HG02970 (cell line): ENCODE results near the gene HEG1.

Experiments
- ATAC-seq: cut with Tn5 transposase; IDR thresholded peaks from one replicate; pipeline ENCODE4 v1.9.1; 2021; ENCODE audit warnings: mild to moderate bottlenecking, moderate library complexity, moderate number of reproducible peaks; ENCODE audit not compliant: unreplicated experiment, low FRiP score

HEG1 gene

GRCh38 chr3:125017406-125017805, 38.4 kb downstream of the HEG1 start:
- no peak for ATAC-seq

- ATAC-seq: no peak
These were observed 41.1 kb downstream of the HEG1 start for GRCh38 chr3:125014570-125015179.

GRCh38 chr3:125013095-125013494, 42.7 kb downstream of the HEG1 start:
- ATAC-seq: no peak

DNA sequence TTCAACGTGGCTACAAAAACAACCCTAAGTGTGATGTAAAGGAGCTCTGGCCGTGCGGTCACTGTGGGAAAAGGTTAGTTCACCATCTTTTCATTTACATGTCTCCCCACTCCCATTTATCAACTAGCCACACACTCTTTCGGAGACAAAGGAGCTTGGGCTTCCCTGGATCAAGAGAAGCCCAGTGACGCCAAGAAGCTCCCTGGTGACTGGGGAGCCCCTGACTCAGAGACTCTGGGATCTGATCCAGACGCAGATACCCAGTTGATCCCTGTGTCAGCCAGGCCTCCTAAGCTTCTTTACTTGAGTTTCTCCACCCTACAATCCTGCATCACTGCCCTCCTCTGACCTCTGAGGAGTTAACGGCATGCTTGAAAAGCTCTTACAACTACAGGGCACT, 43.9 kb downstream of the HEG1 start:
- ATAC-seq: no peak

GRCh38 chr3:125010393-125010792, 45.4 kb downstream of the HEG1 start:
- ATAC-seq: no peak

DNA sequence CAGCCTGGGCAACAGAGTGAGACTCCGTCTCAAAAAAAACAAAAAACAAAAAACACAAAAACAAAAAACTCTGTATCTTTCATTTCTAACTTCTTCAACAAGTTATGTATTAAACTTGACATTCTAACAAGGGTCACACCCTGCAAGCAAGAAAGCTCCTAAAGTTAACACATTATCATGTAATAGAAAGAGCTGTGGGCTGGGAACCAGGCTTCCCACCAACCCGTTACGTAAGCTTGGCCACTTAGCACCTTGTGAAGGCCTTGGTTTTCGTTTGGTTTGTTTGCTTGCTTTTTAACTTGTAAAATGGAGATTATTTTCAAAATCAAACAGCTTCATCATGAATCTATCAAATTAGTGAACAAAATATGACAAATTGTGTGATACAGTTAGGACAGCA, 47.0 kb downstream of the HEG1 start:
- ATAC-seq: no peak

GRCh38 chr3:125006291-125006731, 49.5 kb downstream of the HEG1 start:
- no peak for ATAC-seq

DNA sequence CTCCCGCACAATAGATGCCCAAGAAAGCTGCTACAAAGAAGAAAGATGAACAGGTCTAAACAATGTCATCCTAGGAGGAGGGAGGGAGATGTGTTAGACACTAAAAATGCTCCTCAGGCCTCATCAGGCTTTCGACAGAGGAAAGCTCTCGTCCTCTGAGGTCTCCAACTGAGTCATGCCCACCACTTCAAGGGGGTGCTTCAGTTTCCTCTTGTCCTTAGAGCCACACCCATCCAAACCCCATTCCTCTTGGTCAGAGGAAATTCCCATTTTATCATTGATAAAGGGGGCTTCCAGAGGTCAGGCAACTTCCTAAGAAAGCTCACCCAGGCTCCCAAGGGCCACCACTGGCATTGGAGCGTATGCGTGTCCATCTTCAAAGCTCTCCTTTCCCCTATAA, 50.1 kb downstream of the HEG1 start:
- no peak for ATAC-seq

DNA sequence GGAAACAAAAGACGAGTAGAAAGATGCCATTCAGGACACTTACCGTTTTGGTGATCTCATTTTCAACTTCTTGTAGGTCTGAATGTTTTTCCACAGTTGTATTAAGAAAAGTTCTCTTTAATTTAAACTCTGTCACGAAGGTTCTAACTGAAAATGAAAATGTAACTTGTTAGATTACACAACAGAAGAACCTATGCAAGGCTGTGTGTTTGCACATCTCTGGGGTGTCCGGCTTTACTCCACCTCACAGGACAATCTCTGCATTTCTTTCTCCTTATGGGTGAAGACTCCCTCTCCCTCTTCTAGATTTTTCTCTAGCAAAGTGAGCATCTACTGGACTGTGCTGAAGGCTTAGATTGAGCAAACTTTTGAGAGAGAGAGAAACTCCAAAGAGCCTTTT, 50.6 kb downstream of the HEG1 start:
- no peak for ATAC-seq

- ATAC-seq: no peak
These were observed 51.8 kb downstream of the HEG1 start for GRCh38 chr3:125003859-125004595.

DNA sequence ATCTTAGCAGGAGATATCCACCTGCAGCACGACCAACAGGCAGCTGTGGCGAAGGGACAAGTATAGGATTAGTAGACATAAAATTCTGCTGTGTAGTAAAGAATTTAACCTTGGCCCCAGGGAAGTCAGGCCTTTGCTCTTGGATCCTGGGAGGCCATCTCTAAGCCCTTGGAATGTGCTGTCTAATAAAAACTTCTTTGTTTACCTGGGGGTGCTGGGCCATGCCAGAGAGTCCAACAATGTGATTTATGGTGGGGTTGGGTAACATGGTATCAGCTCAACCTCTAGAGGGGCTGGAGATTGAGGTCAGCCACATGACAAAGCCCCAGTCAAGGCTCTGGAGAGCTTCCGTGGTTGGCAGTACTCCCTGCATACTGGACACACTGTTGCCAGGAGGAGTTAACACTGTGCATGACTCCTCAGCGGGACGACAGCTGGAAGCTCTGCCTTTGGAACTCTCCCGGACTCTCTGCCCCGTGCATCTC, 52.4 kb downstream of the HEG1 start:
- ATAC-seq: no peak

DNA sequence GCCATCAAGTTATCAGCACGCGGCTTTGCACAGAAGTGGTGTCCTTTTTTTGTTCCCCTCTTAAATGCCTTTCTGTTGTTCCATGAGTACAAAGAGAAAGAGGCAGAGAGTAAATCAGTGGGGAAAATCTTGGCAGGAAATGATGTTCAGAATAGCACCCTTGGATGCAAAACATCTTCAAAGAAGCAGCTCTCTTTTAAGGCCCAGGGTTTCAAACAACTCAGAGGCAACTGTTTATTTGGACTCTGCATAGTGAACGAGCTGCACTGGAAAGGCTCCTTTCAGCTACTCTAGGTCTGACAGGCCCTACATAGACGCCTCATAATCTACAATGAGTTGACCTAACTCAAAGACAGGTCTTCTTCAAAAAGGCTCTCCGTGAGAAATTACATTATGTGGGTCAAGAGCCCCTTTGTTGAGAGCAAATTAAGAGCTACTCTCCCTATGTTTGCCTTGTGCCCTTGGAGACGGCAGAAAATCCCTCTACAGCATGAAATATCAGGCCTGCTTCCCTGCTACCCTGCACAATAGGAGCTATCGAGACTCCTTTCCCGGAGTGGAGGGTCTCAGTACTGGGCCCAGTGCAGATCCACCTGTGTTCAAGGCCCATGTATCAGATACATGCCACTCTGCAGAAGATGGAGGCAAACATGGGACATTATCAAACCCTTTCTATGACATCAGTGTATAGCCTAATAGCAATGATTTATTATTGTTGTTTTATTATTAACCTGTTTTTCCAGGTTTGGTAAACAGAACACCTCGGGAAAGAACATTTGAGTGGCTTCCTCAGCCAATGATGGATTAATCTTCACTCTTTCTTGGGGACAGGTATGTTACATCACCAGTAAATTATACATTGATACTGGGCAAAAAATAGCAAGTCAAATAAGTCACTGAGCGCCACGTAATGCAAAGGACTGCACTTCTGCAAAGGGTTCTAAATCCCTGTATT, 53.1 kb downstream of the HEG1 start:
- ATAC-seq: no peak

GRCh38 chr3:125001557-125002413, 54.0 kb downstream of the HEG1 start:
- no peak for ATAC-seq

- no peak for ATAC-seq
These were observed 55.1 kb downstream of the HEG1 start for GRCh38 chr3:125000661-125001060.

- no peak for ATAC-seq
These were observed 55.8 kb downstream of the HEG1 start for GRCh38 chr3:124999897-125000435.

DNA sequence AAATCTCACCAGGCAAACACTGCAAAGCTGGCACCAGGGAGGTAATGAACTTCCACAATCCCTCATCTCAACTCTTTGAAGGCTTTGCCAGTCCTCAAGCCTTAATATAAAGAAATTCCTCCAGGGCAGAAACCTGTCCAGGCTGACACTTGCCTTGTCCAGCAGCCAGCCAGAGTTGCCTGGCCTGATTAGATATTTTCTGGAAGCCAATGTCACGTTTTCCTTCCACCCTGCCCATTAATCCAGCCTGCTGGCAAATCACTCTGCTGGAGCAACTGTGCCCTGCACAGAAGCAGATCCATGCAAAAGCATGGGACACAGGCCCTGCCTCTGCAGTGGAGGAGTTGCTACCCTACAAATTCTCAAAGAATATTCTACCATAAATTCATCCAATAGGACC, 56.5 kb downstream of the HEG1 start:
- no peak for ATAC-seq

GRCh38 chr3:124998247-124998630, 57.6 kb downstream of the HEG1 start:
- ATAC-seq: no peak

GRCh38 chr3:124997303-124998246, 58.2 kb downstream of the HEG1 start:
- ATAC-seq: no peak
